ENCODE results near the gene MUC5AC.

GRCh38 chr11:1200611-1201191 is 42.9 kb downstream of the MUC5AC start:
- TF ChIP-seq TAF1 (CRISPR knock-in tag; IDR thresholded peaks at IDR 0.05) = no peak
- no peak for TF ChIP-seq CBX2 (IDR thresholded peaks at IDR 0.05; ENCODE audit: low read depth, low read length)
- TF ChIP-seq CBX2 (CRISPR knock-in tag; IDR thresholded peaks at IDR 0.05; ENCODE audit: low read depth) = no peak
- TF ChIP-seq, protein P1, sequence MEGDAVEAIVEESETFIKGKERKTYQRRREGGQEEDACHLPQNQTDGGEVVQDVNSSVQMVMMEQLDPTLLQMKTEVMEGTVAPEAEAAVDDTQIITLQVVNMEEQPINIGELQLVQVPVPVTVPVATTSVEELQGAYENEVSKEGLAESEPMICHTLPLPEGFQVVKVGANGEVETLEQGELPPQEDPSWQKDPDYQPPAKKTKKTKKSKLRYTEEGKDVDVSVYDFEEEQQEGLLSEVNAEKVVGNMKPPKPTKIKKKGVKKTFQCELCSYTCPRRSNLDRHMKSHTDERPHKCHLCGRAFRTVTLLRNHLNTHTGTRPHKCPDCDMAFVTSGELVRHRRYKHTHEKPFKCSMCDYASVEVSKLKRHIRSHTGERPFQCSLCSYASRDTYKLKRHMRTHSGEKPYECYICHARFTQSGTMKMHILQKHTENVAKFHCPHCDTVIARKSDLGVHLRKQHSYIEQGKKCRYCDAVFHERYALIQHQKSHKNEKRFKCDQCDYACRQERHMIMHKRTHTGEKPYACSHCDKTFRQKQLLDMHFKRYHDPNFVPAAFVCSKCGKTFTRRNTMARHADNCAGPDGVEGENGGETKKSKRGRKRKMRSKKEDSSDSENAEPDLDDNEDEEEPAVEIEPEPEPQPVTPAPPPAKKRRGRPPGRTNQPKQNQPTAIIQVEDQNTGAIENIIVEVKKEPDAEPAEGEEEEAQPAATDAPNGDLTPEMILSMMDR (CRISPR knock-in tag; IDR thresholded peaks at IDR 0.05) = no peak
- no peak for TF ChIP-seq POLR2A (IDR thresholded peaks at IDR 0.05; ENCODE audit: insufficient read depth in 1 of 2, low read depth in 2 of 2, low read length in 2 of 2)
- TF ChIP-seq SAFB2 (CRISPR knock-in tag; IDR thresholded peaks at IDR 0.05; ENCODE audit: borderline replicate concordance, low read depth) = no peak
- no peak for TF ChIP-seq TCF7 (IDR thresholded peaks at IDR 0.05; ENCODE audit: low read depth)
- TF ChIP-seq, protein P2, sequence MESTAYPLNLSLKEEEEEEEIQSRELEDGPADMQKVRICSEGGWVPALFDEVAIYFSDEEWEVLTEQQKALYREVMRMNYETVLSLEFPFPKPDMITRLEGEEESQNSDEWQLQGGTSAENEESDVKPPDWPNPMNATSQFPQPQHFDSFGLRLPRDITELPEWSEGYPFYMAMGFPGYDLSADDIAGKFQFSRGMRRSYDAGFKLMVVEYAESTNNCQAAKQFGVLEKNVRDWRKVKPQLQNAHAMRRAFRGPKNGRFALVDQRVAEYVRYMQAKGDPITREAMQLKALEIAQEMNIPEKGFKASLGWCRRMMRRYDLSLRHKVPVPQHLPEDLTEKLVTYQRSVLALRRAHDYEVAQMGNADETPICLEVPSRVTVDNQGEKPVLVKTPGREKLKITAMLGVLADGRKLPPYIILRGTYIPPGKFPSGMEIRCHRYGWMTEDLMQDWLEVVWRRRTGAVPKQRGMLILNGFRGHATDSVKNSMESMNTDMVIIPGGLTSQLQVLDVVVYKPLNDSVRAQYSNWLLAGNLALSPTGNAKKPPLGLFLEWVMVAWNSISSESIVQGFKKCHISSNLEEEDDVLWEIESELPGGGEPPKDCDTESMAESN (CRISPR knock-in tag; conservative IDR thresholded peaks at IDR 0.05) = no peak
- TF ChIP-seq ZBTB44 (CRISPR knock-in tag; IDR thresholded peaks at IDR 0.05) = no peak
- TF ChIP-seq, protein P3, sequence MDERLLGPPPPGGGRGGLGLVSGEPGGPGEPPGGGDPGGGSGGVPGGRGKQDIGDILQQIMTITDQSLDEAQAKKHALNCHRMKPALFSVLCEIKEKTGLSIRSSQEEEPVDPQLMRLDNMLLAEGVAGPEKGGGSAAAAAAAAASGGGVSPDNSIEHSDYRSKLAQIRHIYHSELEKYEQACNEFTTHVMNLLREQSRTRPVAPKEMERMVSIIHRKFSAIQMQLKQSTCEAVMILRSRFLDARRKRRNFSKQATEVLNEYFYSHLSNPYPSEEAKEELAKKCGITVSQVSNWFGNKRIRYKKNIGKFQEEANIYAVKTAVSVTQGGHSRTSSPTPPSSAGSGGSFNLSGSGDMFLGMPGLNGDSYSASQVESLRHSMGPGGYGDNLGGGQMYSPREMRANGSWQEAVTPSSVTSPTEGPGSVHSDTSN (CRISPR knock-in tag; IDR thresholded peaks at IDR 0.05) = no peak
- no peak for TF ChIP-seq CEBPB (IDR thresholded peaks at IDR 0.05; ENCODE audit: borderline replicate concordance, low read depth, low read length)
- TF ChIP-seq PAX8 (CRISPR knock-in tag; IDR thresholded peaks at IDR 0.05; ENCODE audit: borderline replicate concordance) = no peak
- no peak for TF ChIP-seq ZNF644 (CRISPR knock-in tag; IDR thresholded peaks at IDR 0.05; ENCODE audit: low read depth)
- no peak for TF ChIP-seq SKIL (CRISPR knock-in tag; IDR thresholded peaks at IDR 0.05; ENCODE audit: borderline replicate concordance)

Data from HepG2 (cell line).